CD4-positive, alpha-beta T cell treated with Interleukin-4 for 1 hour (primary cell): ENCODE data around the gene RSPH6A.

Experiments
- DNase-seq, 2 donors: peaks; one replicate each; pipeline ENCODE4 v3.0.0-alpha.2; 2020 to 2022

Gene RSPH6A

GRCh38 chr19:45814851-45815480 is at the start of gene RSPH6A:
Gene RSPH6A (minus strand): TSS chr19:45815308. CDS start chr19:45815176, 132 bp downstream.
- DNase-seq: no peak

- DNase-seq: no peak
Measured at GRCh38 chr19:45864629-45865082, 49.5 kb upstream of the RSPH6A start.

- DNase-seq: peak; percentile 55 to 62
Measured at GRCh38 chr19:45863840-45864628, 48.9 kb upstream of the RSPH6A start, which contains the start of gene FOXA3. Gene FOXA3 (plus strand): TSS chr19:45864326. CDS start chr19:45864457, 131 bp downstream.

- DNase-seq: no peak
Measured at GRCh38 chr19:45863335-45863839, 48.3 kb upstream of the RSPH6A start.

GRCh38 chr19:45862564-45863334 is 47.6 kb upstream of the RSPH6A start, which contains the start of gene SYMPK:
Gene SYMPK (minus strand): TSS chr19:45863147. CDS start chr19:45854495, 8,652 bp downstream.
- peak; percentile 99 for DNase-seq

- DNase-seq: no peak
Measured at GRCh38 chr19:45862271-45862563, 47.1 kb upstream of the RSPH6A start.

- no peak for DNase-seq
Measured at GRCh38 chr19:45860359-45861259, 45.5 kb upstream of the RSPH6A start.

- no peak for DNase-seq
Measured at GRCh38 chr19:45854167-45854778, 39.2 kb upstream of the RSPH6A start.

GRCh38 chr19:45852983-45853382 is 37.9 kb upstream of the RSPH6A start:
- no peak for DNase-seq

- DNase-seq: no peak
Measured at GRCh38 chr19:45852145-45852750, 37.1 kb upstream of the RSPH6A start.

- DNase-seq: no peak
Measured at GRCh38 chr19:45848922-45849321, 33.8 kb upstream of the RSPH6A start.

- no peak for DNase-seq
Measured at GRCh38 chr19:45847663-45848062, 32.6 kb upstream of the RSPH6A start.

GRCh38 chr19:45842198-45842597 is 27.1 kb upstream of the RSPH6A start:
- DNase-seq: no peak

GRCh38 chr19:45834970-45835369 is 19.9 kb upstream of the RSPH6A start:
- no peak for DNase-seq

- no peak for DNase-seq
Measured at GRCh38 chr19:45828945-45829344, 13.8 kb upstream of the RSPH6A start.

- DNase-seq: no peak
Measured at GRCh38 chr19:45828523-45828922, 13.4 kb upstream of the RSPH6A start.

GRCh38 chr19:45827459-45828093 is 12.5 kb upstream of the RSPH6A start:
- no peak for DNase-seq

GRCh38 chr19:45826934-45827333 is 11.8 kb upstream of the RSPH6A start:
- no peak for DNase-seq

GRCh38 chr19:45825917-45826893 is 11.1 kb upstream of the RSPH6A start:
- DNase-seq: no peak

- no peak for DNase-seq
Measured at GRCh38 chr19:45825263-45825605, 10.1 kb upstream of the RSPH6A start.
